Mammary epithelial cell (primary cell): Measurements from ENCODE around the gene GSTM5.

ENCODE experiments used
- EZH2 ChIP-seq: IDR thresholded peaks from 2 replicates; pipeline ENCODE4 v1.6.1; 2012; ENCODE audit warnings: low read length, inconsistent platforms, borderline replicate concordance
- TF ChIP-seq, protein P1 (sequence below), 2 donors: IDR thresholded peaks in 1 of 2; conservative IDR thresholded peaks in 1 of 2; 2 replicates each; pipeline ENCODE4 v1.5.1; 2011 to 2012; ENCODE audit warnings: inconsistent platforms in 2 of 2, low read length in 2 of 2, mild to moderate bottlenecking in 2 of 2, control low read depth in 1 of 2, low read depth in 1 of 2; ENCODE audit not compliant: insufficient read depth in 1 of 2; ENCODE audit errors: extremely low read depth in 1 of 2

DNA sequence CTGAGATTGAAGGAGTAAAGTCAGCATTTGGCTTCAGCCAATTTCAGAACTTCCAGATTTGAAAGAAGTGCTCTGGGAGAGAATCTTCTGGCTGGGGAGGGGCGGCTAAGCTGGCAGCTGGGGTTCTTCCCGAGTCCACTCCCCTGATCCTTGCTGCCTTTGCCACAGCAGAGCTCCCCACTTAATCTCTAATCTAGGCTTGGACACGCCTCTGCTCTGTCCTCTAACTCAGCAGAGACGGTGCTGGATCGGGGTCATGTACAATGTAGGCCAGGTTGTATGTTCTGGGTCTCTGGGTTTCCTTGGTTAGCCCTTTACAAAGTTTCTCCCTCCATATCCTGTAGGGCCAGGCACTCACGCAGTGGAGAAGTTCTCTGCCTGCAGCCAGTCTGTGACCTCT, 38.9 kb downstream of the GSTM5 start:
- TF ChIP-seq, protein P1, sequence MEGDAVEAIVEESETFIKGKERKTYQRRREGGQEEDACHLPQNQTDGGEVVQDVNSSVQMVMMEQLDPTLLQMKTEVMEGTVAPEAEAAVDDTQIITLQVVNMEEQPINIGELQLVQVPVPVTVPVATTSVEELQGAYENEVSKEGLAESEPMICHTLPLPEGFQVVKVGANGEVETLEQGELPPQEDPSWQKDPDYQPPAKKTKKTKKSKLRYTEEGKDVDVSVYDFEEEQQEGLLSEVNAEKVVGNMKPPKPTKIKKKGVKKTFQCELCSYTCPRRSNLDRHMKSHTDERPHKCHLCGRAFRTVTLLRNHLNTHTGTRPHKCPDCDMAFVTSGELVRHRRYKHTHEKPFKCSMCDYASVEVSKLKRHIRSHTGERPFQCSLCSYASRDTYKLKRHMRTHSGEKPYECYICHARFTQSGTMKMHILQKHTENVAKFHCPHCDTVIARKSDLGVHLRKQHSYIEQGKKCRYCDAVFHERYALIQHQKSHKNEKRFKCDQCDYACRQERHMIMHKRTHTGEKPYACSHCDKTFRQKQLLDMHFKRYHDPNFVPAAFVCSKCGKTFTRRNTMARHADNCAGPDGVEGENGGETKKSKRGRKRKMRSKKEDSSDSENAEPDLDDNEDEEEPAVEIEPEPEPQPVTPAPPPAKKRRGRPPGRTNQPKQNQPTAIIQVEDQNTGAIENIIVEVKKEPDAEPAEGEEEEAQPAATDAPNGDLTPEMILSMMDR (conservative IDR thresholded peaks at IDR 0.05 in 1 of 2, IDR thresholded peaks at IDR 0.05 in 1 of 2; ENCODE audit: extremely low read depth in 1 of 2, insufficient read depth in 1 of 2, low read depth in 1 of 2, low read length in 2 of 2), result no peak
- TF ChIP-seq EZH2, result no peak
